ENCODE data around the gene FSTL3.

- TF ChIP-seq EZH2 (IDR thresholded peaks at IDR 0.05; ENCODE audit: borderline replicate concordance, low read depth, low read length, severe bottlenecking) = no peak
- TF ChIP-seq, protein P1, sequence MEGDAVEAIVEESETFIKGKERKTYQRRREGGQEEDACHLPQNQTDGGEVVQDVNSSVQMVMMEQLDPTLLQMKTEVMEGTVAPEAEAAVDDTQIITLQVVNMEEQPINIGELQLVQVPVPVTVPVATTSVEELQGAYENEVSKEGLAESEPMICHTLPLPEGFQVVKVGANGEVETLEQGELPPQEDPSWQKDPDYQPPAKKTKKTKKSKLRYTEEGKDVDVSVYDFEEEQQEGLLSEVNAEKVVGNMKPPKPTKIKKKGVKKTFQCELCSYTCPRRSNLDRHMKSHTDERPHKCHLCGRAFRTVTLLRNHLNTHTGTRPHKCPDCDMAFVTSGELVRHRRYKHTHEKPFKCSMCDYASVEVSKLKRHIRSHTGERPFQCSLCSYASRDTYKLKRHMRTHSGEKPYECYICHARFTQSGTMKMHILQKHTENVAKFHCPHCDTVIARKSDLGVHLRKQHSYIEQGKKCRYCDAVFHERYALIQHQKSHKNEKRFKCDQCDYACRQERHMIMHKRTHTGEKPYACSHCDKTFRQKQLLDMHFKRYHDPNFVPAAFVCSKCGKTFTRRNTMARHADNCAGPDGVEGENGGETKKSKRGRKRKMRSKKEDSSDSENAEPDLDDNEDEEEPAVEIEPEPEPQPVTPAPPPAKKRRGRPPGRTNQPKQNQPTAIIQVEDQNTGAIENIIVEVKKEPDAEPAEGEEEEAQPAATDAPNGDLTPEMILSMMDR (IDR thresholded peaks at IDR 0.05; ENCODE audit: borderline replicate concordance, extremely low read depth, low read length, poor library complexity, severe bottlenecking) = no peak
Measured at GRCh38 chr19:685454-685931, 9.3 kb downstream of the FSTL3 start.

Data from DND-41 (cell line).